HUES48 (cell line): ENCODE measurements around the gene EDEM2.
"Not testable (repeated sequence)": the region's sequence is repeated elsewhere in the genome, so short reads cannot be mapped to it uniquely, and the experiment has no call there.

ENCODE experiments used
- H3K27ac ChIP-seq: one replicate; pipeline ENCODE4 v1.7.0; 2013; ENCODE audit warnings: low read depth, low read length, inconsistent platforms
- H3K27me3 ChIP-seq: 2 replicates; pipeline ENCODE4 v1.6.1; 2013; ENCODE audit warnings: mild to moderate bottlenecking, low read length; ENCODE audit not compliant: control insufficient read depth, insufficient read depth
- H3K36me3 ChIP-seq: 2 replicates; pipeline ENCODE4 v1.6.1; 2013; ENCODE audit warnings: low read length; ENCODE audit not compliant: control insufficient read depth, insufficient read depth
- H3K4me1 ChIP-seq: 2 replicates; pipeline ENCODE4 v1.6.1; 2013; ENCODE audit warnings: mild to moderate bottlenecking, low read length; ENCODE audit not compliant: control insufficient read depth, insufficient read depth
- H3K4me3 ChIP-seq: 2 replicates; pipeline ENCODE4 v1.5.1; 2013; ENCODE audit warnings: mild to moderate bottlenecking, low read depth, low read length
- H3K9ac ChIP-seq: 2 replicates; pipeline ENCODE4 v1.6.1; 2013; ENCODE audit warnings: mild to moderate bottlenecking, low read depth, low read length, moderate library complexity
- H3K9me3 ChIP-seq: 2 replicates; pipeline ENCODE4 v1.6.1; 2013; ENCODE audit warnings: low read length; ENCODE audit not compliant: control insufficient read depth, insufficient read depth

Gene EDEM2

DNA sequence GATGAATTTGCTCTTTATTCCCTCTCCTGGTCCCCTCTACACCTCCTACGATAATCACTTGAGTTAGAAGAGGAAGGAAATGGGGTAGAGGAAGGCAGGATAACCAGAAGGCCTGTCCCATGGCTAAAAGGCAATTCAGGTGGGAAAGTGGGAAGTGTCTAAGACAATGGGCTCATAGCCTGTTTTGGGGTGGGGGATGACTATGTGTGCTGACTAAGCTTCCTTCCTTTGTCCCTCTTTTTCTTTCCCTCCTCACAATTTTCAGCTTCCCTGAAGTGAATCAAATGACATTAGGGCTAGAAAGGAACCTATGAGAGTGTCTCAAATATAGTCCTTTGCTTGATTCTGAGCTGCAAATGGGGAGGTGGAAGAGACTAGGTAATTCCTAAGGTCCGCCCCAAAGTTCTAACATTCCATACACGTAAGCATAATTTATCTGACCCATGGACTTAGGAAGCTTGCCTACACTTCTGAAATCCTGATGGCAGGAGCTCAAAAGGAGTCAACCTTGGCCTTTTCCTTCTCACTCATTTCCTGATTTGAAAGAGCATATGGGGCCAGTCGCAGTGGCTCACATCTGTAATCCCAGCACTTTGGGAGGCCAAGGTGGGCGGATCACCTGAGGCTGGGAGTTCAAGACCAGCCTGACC, 24.3 kb downstream of the EDEM2 start:
- Histone ChIP-seq H3K27ac (no peak overlapping the region), H3K27me3 (no peaks in the 10 kb centered on the region), H3K4me3 (no peak overlapping the region), H3K4me1 (no peaks in the 10 kb centered on the region), H3K36me3 (peaks cover 76% of the 10 kb centered on the region), H3K9me3 (no peaks in the 10 kb centered on the region), H3K9ac (no peak overlapping the region)

DNA sequence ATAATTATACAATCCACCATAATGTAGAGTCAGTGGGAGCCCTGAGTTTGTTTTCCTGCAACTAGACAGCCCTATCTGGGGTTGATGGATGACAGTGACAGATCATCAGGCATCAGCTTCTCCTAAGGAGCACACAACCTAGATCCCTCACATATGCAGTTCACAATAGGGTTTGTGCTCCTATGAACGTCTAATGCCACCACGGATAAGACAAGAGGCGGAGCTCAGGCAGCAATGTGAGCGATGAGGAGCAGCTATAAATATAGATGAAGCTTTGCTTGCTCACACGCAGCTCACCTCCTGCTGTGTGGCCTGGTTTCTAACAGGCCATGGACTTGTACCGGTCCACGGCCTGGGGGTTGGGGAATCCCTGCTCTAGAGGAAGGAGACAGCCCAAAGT, 25.9 kb downstream of the EDEM2 start:
- H3K36me3 ChIP-seq: peaks cover 77% of the 10 kb centered on the region
- no peak overlapping the region for H3K4me3 ChIP-seq
- H3K4me1 ChIP-seq: no peaks in the 10 kb centered on the region
- H3K9ac ChIP-seq: no peak overlapping the region
- no peak overlapping the region for H3K27ac ChIP-seq
- H3K27me3 ChIP-seq: no peaks in the 10 kb centered on the region
- H3K9me3 ChIP-seq: no peaks in the 10 kb centered on the region

DNA sequence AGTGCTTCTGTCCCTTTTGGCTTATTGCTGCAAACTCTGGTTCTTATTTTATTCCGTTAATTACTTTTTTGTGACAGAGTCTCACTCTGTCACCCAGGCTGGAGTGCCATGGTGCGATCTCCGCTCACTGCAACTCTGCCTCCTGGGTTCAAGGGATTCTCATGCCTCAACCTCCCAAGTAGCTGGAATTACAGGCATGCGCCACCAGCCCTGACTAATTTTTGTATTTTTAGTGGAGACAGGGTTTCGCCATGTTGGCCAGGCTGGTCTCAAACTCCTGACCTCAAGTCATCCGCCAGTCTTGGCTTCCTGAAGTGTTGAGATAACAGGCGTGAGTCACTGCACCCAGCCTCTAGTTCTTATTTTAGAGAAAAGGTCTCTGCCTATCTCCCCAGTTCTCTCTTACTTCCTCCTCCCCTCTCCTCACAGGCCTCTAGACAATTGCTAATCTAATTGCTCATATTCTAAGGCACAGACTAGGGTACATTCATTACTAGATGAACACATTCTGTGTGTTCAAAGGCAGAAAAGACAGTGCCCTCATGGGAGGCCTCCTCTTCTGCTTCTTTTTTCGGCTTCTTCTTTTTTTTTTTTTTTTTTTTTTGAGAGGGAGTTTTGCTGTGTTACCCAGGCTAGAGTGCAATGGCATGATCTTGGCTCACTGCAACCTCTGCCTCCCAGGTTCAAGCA, 27.0 kb downstream of the EDEM2 start:
- H3K9me3 ChIP-seq: no peaks in the 10 kb centered on the region
- peaks cover 81% of the 10 kb centered on the region for H3K36me3 ChIP-seq
- H3K4me3 ChIP-seq: no peak overlapping the region
- H3K9ac ChIP-seq: no peak overlapping the region
- no peaks in the 10 kb centered on the region for H3K4me1 ChIP-seq
- no peaks in the 10 kb centered on the region for H3K27me3 ChIP-seq
- H3K27ac ChIP-seq: no peak overlapping the region

DNA sequence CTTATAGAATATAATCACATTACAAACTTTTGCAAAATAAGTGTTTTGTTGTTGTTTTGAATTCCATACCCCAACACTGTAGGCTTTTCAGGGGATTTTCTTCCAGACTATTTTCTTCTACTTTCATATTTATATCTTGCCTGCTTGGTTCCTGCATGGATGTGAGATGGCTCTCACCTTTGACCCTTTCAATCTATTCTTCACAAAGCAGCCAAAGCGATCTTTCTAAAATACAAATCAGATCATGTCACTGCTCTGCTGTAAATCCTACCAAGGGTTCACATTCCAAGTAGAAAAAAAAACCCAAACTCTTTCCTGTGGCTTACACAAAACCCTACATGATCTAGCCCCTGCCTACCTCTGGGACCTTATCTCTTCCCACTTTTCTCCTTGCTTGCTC, 29.5 kb downstream of the EDEM2 start:
- H3K27me3 ChIP-seq: no peaks in the 10 kb centered on the region
- no peaks in the 10 kb centered on the region for H3K9me3 ChIP-seq
- peaks cover 66% of the 10 kb centered on the region for H3K36me3 ChIP-seq
- no peak overlapping the region for H3K9ac ChIP-seq
- no peak overlapping the region for H3K4me3 ChIP-seq
- H3K4me1 ChIP-seq: no peaks in the 10 kb centered on the region
- H3K27ac ChIP-seq: no peak overlapping the region

DNA sequence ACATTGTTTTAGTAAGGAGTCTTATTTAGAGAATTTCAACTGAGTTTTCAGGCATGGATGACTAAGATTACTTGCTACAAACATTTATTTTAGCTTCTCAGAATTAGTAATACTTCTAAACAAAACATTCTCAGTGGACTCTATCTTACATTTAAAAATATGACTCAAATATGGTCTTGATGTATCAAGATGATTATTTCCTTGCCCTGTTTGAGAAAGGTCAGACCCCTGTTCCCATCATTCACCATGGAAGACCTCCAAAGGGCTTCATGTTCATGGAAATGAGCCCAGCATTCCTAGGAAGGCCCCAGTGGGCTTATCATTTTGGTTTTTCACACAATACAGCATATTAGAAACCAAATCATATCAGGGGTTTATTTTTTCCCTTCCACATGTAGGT, 29.9 kb downstream of the EDEM2 start:
- Histone ChIP-seq H3K9me3 (no peaks in the 10 kb centered on the region), H3K9ac (no peak overlapping the region), H3K36me3 (peaks cover 64% of the 10 kb centered on the region), H3K4me3 (no peak overlapping the region), H3K27me3 (no peaks in the 10 kb centered on the region), H3K27ac (no peak overlapping the region), H3K4me1 (no peaks in the 10 kb centered on the region)

DNA sequence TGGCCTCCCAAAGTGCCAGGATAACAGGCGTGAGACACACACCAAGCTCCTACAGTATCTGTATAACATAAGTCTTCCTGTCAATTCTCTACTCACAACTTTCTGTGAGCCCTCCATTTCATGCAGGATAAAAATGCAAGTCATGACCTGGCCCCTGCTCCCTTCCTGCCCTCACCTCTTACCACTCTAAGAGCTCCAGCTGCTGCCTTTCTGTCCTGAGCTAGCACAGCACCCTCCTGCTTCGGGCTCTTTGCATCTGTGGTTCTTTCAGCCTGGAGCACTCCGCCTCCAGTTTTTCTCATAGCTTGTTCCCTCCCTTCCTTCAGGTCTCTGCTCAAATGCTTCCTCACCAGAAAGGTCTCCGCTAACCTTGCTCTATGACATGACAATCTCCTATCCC, 30.9 kb downstream of the EDEM2 start:
- Histone ChIP-seq H3K27ac (no peak overlapping the region), H3K9ac (no peak overlapping the region)

DNA sequence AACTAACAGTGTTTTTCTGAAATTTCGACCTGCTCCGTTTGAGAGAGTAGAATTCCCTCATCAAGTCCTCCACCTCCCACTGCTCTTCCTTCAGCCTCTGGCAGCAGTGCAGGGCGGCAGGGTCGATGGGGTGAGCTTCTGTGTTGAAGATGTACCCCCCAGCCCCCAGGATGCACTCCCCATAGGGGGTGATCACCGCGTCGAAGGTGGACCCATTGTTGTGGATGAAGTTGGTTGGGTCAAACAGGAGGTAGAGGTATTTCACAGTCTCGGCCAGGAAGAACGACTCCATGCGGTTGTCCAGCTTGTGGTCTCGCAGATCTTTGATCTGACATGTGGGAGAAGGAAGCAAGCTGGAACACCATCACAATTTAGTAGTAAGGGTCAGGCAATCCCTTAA, 31.5 kb downstream of the EDEM2 start:
- H3K27ac ChIP-seq: no peak overlapping the region
- H3K9ac ChIP-seq: no peak overlapping the region
- no peak overlapping the region for H3K4me3 ChIP-seq
- H3K36me3 ChIP-seq: peaks cover 49% of the 10 kb centered on the region
- H3K4me1 ChIP-seq: no peaks in the 10 kb centered on the region
- H3K27me3 ChIP-seq: no peaks in the 10 kb centered on the region
- no peaks in the 10 kb centered on the region for H3K9me3 ChIP-seq

More for the DNA sequence above, 30.9 kb downstream of the EDEM2 start:
- peaks cover 55% of the 10 kb centered on the region for H3K36me3 ChIP-seq
- H3K4me3 ChIP-seq: no peak overlapping the region
- no peaks in the 10 kb centered on the region for H3K27me3 ChIP-seq
- no peaks in the 10 kb centered on the region for H3K4me1 ChIP-seq
- no peaks in the 10 kb centered on the region for H3K9me3 ChIP-seq

DNA sequence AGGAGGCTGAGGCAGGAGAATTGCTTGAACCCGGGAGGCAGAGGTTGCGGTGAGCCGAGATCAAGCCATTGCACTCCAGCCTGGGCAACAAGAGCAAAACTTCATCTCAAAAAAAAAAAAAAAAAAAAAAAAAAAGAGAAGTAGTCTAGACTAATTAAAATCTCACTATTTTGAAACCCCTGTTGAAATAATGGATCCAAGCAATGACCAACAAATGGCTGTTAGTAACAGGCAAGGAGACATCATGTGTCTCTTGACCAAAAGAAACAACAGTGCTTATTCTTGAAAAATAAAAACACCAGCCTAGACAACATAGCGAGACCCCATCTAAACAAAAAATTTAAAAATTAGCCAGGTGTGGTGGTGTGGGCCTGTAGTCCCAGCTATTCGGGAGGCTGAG, 34.9 kb downstream of the EDEM2 start:
- not testable (repeated sequence) for H3K9me3 ChIP-seq, H3K4me3 ChIP-seq, H3K9ac ChIP-seq, H3K27me3 ChIP-seq, H3K27ac ChIP-seq, H3K4me1 ChIP-seq
- peaks cover 24% of the 10 kb centered on the region for H3K36me3 ChIP-seq

GRCh38 chr20:35111141-35111888, 35.8 kb downstream of the EDEM2 start:
- no peak overlapping the region for H3K9ac ChIP-seq
- H3K27me3 ChIP-seq: no peaks in the 10 kb centered on the region
- no peaks in the 10 kb centered on the region for H3K4me1 ChIP-seq
- H3K4me3 ChIP-seq: no peak overlapping the region
- H3K9me3 ChIP-seq: no peaks in the 10 kb centered on the region
- no peak overlapping the region for H3K27ac ChIP-seq
- peaks cover 19% of the 10 kb centered on the region; the same call in 1 of the 2 replicates for H3K36me3 ChIP-seq

DNA sequence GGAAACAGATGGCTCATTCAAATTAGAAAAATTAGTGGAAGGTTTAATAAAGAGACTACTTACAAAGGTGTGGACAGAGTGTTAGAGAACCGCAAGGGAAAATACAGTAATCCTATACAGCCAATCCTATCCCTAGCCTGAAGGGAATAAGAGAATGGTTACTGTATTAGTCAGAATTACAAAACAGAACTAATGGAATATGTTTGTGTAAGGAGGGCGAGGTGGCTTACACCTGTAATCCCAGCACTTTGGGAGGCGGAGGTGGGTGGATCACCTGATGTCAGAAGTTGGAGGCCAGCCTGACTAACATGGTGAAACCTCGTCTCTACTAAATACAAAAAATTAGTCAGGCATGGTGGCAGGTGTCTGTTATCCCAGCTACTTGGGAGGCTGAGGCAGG, 38.2 kb downstream of the EDEM2 start:
- Histone ChIP-seq H3K36me3 (no peaks in the 10 kb centered on the region; the same call in 1 of the 2 replicates), H3K27ac (no peak overlapping the region), H3K9me3 (no peaks in the 10 kb centered on the region)

GRCh38 chr20:35106827-35107380, 40.2 kb downstream of the EDEM2 start:
- H3K36me3 ChIP-seq: no peaks in the 10 kb centered on the region
- H3K9me3 ChIP-seq: no peaks in the 10 kb centered on the region
- H3K4me3 ChIP-seq: no peak overlapping the region
- H3K4me1 ChIP-seq: no peaks in the 10 kb centered on the region
- no peak overlapping the region for H3K9ac ChIP-seq
- no peaks in the 10 kb centered on the region for H3K27me3 ChIP-seq
- H3K27ac ChIP-seq: no peak overlapping the region

More for the DNA sequence above, 38.2 kb downstream of the EDEM2 start:
- Histone ChIP-seq H3K27me3 (no peaks in the 10 kb centered on the region), H3K4me1 (no peaks in the 10 kb centered on the region), H3K9ac (no peak overlapping the region), H3K4me3 (no peak overlapping the region)
